ENCODE results near the gene MYG1. TPM values are rescaled to one million over a fixed set of nuclear protein-coding genes. Genes with fewer than 3 reads are reported as not detected.

The MYG1 gene
- total and polyA plus RNA-seq, 2 donors (not counting 3 experiments of a cell fraction or from before 2014, with no cell fraction given): 65.5 to 65.8 TPM

- Histone ChIP-seq H3K36me3 (ENCODE audit: control insufficient read depth in 2 of 2, extremely low read depth in 1 of 2, insufficient read depth in 2 of 2, low read length in 2 of 2) (peaks cover 3 to 12% of the 10 kb centered on the region in 2 experiments), H3K9me1 (replicated peaks; ENCODE audit: control insufficient read depth, extremely low read depth, insufficient read depth, low read length) (no peaks in the 10 kb centered on the region), H3K4me2 (ENCODE audit: insufficient read depth, low read length) (peak overlapping the region; percentile 29), H3K27me3 (ENCODE audit: control insufficient read depth in 2 of 2, insufficient read depth in 2 of 2, low read length in 2 of 2) (no peaks in the 10 kb centered on the region), H3K4me3 (replicated peaks in 1 of 3; ENCODE audit: insufficient read depth in 1 of 3, low read depth in 1 of 3, low read length in 3 of 3) (peak overlapping the region in 2 of 3 experiments; percentile 57 to 65), H3K27ac (ENCODE audit: insufficient read depth, low read depth, low read length) (peak overlapping the region; percentile 42), H3K9me3 (replicated peaks; ENCODE audit: control insufficient read depth, insufficient read depth, low read length) (no peaks in the 10 kb centered on the region), H3K9ac (replicated peaks; ENCODE audit: extremely low read depth, insufficient read depth, low read length) (no peak overlapping the region), H3K4me1 (ENCODE audit: control insufficient read depth, extremely low read depth, insufficient read depth, low read length) (peaks cover 35% of the 10 kb centered on the region), H4K20me1 (replicated peaks; ENCODE audit: control insufficient read depth, extremely low read depth, insufficient read depth, low read length) (no peaks in the 10 kb centered on the region), H2AFZ (ENCODE audit: low read depth, low read length) (no peak overlapping the region), H3K79me2 (ENCODE audit: control insufficient read depth, insufficient read depth, low read length) (peaks cover 32% of the 10 kb centered on the region)
- POLR2A ChIA-PET: interaction anchor here (0.7 kb wide), 1 partner anchor 58 kb away, joined by 5 read pairs; no protein-coding TSS in a partner anchor
- no TSS peak for BruUV-seq (replicated peaks)
- intact Hi-C loops (cut with micrococcal nuclease) (loop anchor here (1.0 kb wide), 1 partner anchor 22 kb away; the partner anchor contains the start of gene AAAS), dilution Hi-C loops (cut with MboI; ENCODE audit: extremely low pct_ligation_motif_present, low sequenced_read_pairs) (no loop called here)
- DNase-seq (ENCODE audit: low read depth, low spot score) (peak; percentile 72), FAIRE-seq (no peak)
- CTCF ChIA-PET: interaction anchor here (0.8 to 5.1 kb wide), 9 partner anchors 11 to 209 kb away, joined by 3 to 49 read pairs (median 5); partner anchors contain the start of gene AAAS
- TF ChIP-seq EZH2 (IDR thresholded peaks at IDR 0.05; ENCODE audit: borderline replicate concordance, low read depth, low read length, severe bottlenecking) (no peak), GATA2 (IDR thresholded peaks at IDR 0.05; ENCODE audit: insufficient read depth, insufficient read length, low read depth, low read length) (no peak), POLR2AphosphoS5 (IDR thresholded peaks at IDR 0.05; ENCODE audit: insufficient read depth, low read depth, low read length) (no peak), JUN (IDR thresholded peaks at IDR 0.05; ENCODE audit: borderline replicate concordance, insufficient read depth, insufficient read length, low read depth) (peak; percentile 57), CTCF (IDR thresholded peaks at IDR 0.05; ENCODE audit: extremely low read depth in 1 of 2, insufficient read depth in 1 of 2, low read depth in 1 of 2, low read length in 2 of 2) (no peak), MAX (IDR thresholded peaks at IDR 0.05; ENCODE audit: insufficient read depth, insufficient read length) (no peak), POLR2A (IDR thresholded peaks at IDR 0.05; ENCODE audit: low read depth, low read length) (no peak), FOS (IDR thresholded peaks at IDR 0.05; ENCODE audit: borderline replicate concordance, insufficient read depth, low read length) (peak; percentile 35), MYC (IDR thresholded peaks at IDR 0.05; ENCODE audit: low read depth, low read length) (no peak)
Measured at GRCh38 chr12:53299101-53299453, 418 bp upstream of the MYG1 start.

Measured in endothelial cell of umbilical vein (primary cell).